ENCODE measurements around the gene LYL1. TPM values are rescaled to one million over a fixed set of nuclear protein-coding genes. Genes with fewer than 3 reads are reported as not detected.

The LYL1 gene
- total and polyA plus RNA-seq, 2 experiments from 2014 or later: 0.18 TPM; not detected in 1

DNA sequence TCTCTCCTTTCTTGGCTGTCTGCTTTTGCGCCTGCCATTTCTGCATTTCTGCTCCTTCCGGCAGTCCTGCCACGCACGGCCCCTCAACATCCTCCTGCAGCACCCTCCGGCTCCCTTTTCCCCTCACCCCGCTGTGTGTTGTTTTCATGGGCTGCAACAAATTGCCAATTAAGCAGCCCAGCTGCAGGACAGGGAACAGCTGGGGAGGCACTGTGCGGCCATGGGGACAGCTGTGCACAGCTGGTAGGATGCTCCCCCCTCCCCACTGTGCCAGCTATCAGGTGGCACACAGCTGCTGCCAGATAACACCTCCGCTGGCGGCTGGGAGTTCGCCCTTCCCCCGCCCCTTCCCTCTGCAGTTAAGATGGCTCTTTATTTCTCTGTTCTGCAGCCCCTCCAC lies 25.4 kb downstream of the LYL1 start:
- Histone ChIP-seq H3K36me3 (ENCODE audit: low read depth) (peaks cover 37% of the 10 kb centered on the region; the same call in 1 of the 2 replicates), H3K27me3 (replicated peaks; ENCODE audit: insufficient read depth) (no peaks in the 10 kb centered on the region), H3K9ac (0 out of 2 replicates have a peak overlapping the region, but pooled peaks have one; percentile 18), H3K79me2 (ENCODE audit: insufficient read depth) (peaks cover 86% of the 10 kb centered on the region), H3K9me2 (ENCODE audit: insufficient read depth) (no peaks in the 10 kb centered on the region), H2AFZ (no peak overlapping the region), H3K9me3 (ENCODE audit: low read depth) (no peaks in the 10 kb centered on the region), H3F3A (ENCODE audit: insufficient read depth) (peaks cover 5% of the 10 kb centered on the region; the same call in 1 of the 2 replicates), H3K4me2 (ENCODE audit: unreplicated experiment) (no peak overlapping the region), H3K27ac (no peak overlapping the region), H4K20me1 (ENCODE audit: insufficient read depth) (no peaks in the 10 kb centered on the region; the same call in 1 of the 2 replicates), H3K4me1 (ENCODE audit: insufficient read depth) (peaks cover 16% of the 10 kb centered on the region), H3K4me3 (no peak overlapping the region)
- no peak for TF ChIP-seq EZH2 (IDR thresholded peaks at IDR 0.05; ENCODE audit: insufficient read depth, poor library complexity, severe bottlenecking)
- TF ChIP-seq EZH2phosphoT487 (IDR thresholded peaks at IDR 0.05; ENCODE audit: insufficient read depth, low read depth): no peak
- DNase-seq: no peak
- in situ Hi-C loops (cut with MboI): no loop called here
- WGBS, 2 experiments (ENCODE audit: low coverage in 1 of 2, low lambda C conversion rate in 2 of 2, missing lambda C conversion rate in 2 of 2): 82 to 84% methylated on average over 10 to 11 of the region's 11 CpGs

DNA sequence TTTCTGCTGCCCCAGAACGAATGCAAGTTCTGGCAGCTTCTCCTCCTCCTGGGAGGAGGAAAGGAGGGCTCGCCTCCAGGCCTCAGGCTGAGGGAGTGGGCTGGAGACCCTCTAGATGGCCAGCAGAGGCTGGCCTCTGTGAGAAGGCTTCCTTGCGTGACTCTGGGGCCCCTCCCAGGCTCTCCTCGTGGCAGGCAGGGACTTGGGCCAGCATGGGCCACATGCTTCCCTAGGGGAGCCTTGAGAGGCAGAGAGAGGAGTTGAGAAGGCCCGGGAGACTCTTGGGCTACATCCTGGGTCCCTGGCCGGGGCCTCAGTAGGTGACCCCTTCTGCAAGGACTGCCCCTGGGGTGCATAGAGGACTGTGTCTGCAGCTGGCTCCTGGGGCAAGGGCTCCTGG lies 25.9 kb downstream of the LYL1 start:
- H2AFZ ChIP-seq: no peak overlapping the region
- H3K9me3 ChIP-seq (ENCODE audit: low read depth): no peaks in the 10 kb centered on the region
- WGBS, 2 experiments (ENCODE audit: low coverage in 1 of 2, low lambda C conversion rate in 2 of 2, missing lambda C conversion rate in 2 of 2): 58 to 63% methylated on average over 6 of the region's 6 CpGs
- H3K27ac ChIP-seq: peak overlapping the region; percentile 27; the same call in 1 of the 2 replicates
- peaks cover 16% of the 10 kb centered on the region for H3K4me1 ChIP-seq (ENCODE audit: insufficient read depth)
- H3K9me2 ChIP-seq (ENCODE audit: insufficient read depth): no peaks in the 10 kb centered on the region
- H3F3A ChIP-seq (ENCODE audit: insufficient read depth): peaks cover 5% of the 10 kb centered on the region; the same call in 1 of the 2 replicates
- peaks cover 34% of the 10 kb centered on the region; the same call in 1 of the 2 replicates for H3K36me3 ChIP-seq (ENCODE audit: low read depth)
- peaks cover 86% of the 10 kb centered on the region for H3K79me2 ChIP-seq (ENCODE audit: insufficient read depth)
- no peaks in the 10 kb centered on the region for H3K27me3 ChIP-seq (replicated peaks; ENCODE audit: insufficient read depth)
- H3K4me3 ChIP-seq: no peak overlapping the region
- TF ChIP-seq EZH2phosphoT487 (IDR thresholded peaks at IDR 0.05; ENCODE audit: insufficient read depth, low read depth): no peak
- no peak for TF ChIP-seq EZH2 (IDR thresholded peaks at IDR 0.05; ENCODE audit: insufficient read depth, poor library complexity, severe bottlenecking)
- no peak for DNase-seq
- no peak overlapping the region for H3K4me2 ChIP-seq (ENCODE audit: unreplicated experiment)
- no peaks in the 10 kb centered on the region; the same call in 1 of the 2 replicates for H4K20me1 ChIP-seq (ENCODE audit: insufficient read depth)
- in situ Hi-C loops (cut with MboI): no loop called here
- peak overlapping the region; percentile 18; the same call in 1 of the 2 replicates for H3K9ac ChIP-seq

- WGBS, 2 experiments (ENCODE audit: low coverage in 1 of 2, low lambda C conversion rate in 2 of 2, missing lambda C conversion rate in 2 of 2): 48% methylated on average over 8 of the region's 8 CpGs
- H3K36me3 ChIP-seq (ENCODE audit: low read depth): peaks cover 30% of the 10 kb centered on the region; the same call in 1 of the 2 replicates
- H3K4me2 ChIP-seq (ENCODE audit: unreplicated experiment): no peak overlapping the region
- peak overlapping the region; percentile 18; the same call in 1 of the 2 replicates for H3K9ac ChIP-seq
- TF ChIP-seq EZH2 (IDR thresholded peaks at IDR 0.05; ENCODE audit: insufficient read depth, poor library complexity, severe bottlenecking) (no peak), EZH2phosphoT487 (IDR thresholded peaks at IDR 0.05; ENCODE audit: insufficient read depth, low read depth) (no peak)
- peaks cover 16% of the 10 kb centered on the region for H3K4me1 ChIP-seq (ENCODE audit: insufficient read depth)
- peaks cover 5% of the 10 kb centered on the region; the same call in 1 of the 2 replicates for H3F3A ChIP-seq (ENCODE audit: insufficient read depth)
- no peaks in the 10 kb centered on the region for H3K9me3 ChIP-seq (ENCODE audit: low read depth)
- no peak overlapping the region for H2AFZ ChIP-seq
- peak overlapping the region; percentile 27; the same call in 1 of the 2 replicates for H3K27ac ChIP-seq
- in situ Hi-C loops (cut with MboI): no loop called here
- peaks cover 86% of the 10 kb centered on the region for H3K79me2 ChIP-seq (ENCODE audit: insufficient read depth)
- no peak overlapping the region for H3K4me3 ChIP-seq
- DNase-seq: no peak
- H4K20me1 ChIP-seq (ENCODE audit: insufficient read depth): no peaks in the 10 kb centered on the region; the same call in 1 of the 2 replicates
- no peaks in the 10 kb centered on the region for H3K27me3 ChIP-seq (replicated peaks; ENCODE audit: insufficient read depth)
- H3K9me2 ChIP-seq (ENCODE audit: insufficient read depth): no peaks in the 10 kb centered on the region
Observed at GRCh38 chr19:13076320-13076719, 26.3 kb downstream of the LYL1 start.

DNA sequence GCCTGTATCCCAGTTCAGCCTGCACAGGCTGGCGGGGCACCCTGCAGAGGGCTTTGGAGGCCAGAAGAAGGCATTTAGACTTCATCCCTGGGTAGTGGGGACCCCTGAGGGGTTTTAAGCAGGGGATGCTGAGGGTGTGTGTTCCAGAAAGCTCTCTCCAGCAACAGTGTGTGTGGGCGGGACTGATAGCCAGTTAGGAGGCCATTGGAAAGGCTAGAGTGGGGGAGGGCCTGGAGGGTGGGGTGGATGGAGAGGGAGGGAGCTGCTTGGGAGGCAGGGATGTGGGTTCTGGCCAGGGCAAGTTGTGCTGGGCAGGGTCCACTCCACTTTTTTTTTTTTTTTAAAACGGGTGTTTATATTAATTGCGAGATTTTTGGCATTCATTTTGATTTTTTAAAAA lies 28.3 kb downstream of the LYL1 start:
- H4K20me1 ChIP-seq (ENCODE audit: insufficient read depth): no peaks in the 10 kb centered on the region; the same call in 1 of the 2 replicates
- peaks cover 10% of the 10 kb centered on the region for H3K4me1 ChIP-seq (ENCODE audit: insufficient read depth)
- H3K27ac ChIP-seq: no peak overlapping the region
- H3K36me3 ChIP-seq (ENCODE audit: low read depth): peaks cover 26% of the 10 kb centered on the region; the same call in 1 of the 2 replicates
- H2AFZ ChIP-seq: no peak overlapping the region
- in situ Hi-C loops (cut with MboI): no loop called here
- TF ChIP-seq EZH2 (IDR thresholded peaks at IDR 0.05; ENCODE audit: insufficient read depth, poor library complexity, severe bottlenecking): no peak
- TF ChIP-seq EZH2phosphoT487 (IDR thresholded peaks at IDR 0.05; ENCODE audit: insufficient read depth, low read depth): no peak
- H3F3A ChIP-seq (ENCODE audit: insufficient read depth): peaks cover 5% of the 10 kb centered on the region; the same call in 1 of the 2 replicates
- H3K9me2 ChIP-seq (ENCODE audit: insufficient read depth): no peaks in the 10 kb centered on the region
- no peak for DNase-seq
- no peaks in the 10 kb centered on the region for H3K27me3 ChIP-seq (replicated peaks; ENCODE audit: insufficient read depth)
- no peak overlapping the region for H3K4me2 ChIP-seq (ENCODE audit: unreplicated experiment)
- no peaks in the 10 kb centered on the region for H3K9me3 ChIP-seq (ENCODE audit: low read depth)
- no peak overlapping the region for H3K4me3 ChIP-seq
- H3K9ac ChIP-seq: no peak overlapping the region
- WGBS, 2 experiments (ENCODE audit: low coverage in 1 of 2, low lambda C conversion rate in 2 of 2, missing lambda C conversion rate in 2 of 2): 50 to 53% methylated on average over 3 to 4 of the region's 4 CpGs
- peaks cover 93% of the 10 kb centered on the region for H3K79me2 ChIP-seq (ENCODE audit: insufficient read depth)

Data from GM23248 (cell line).